HUDEP-2 (cell line): Measurements from ENCODE around the gene KIF5A.
"Not testable (repeated sequence)": the region's sequence is repeated elsewhere in the genome, so short reads cannot be mapped to it uniquely, and the experiment has no call there.

Experiments used
- DNase-seq, 76 experiments: peaks; one replicate each; lab custom pipeline; 2025; ENCODE audit not compliant: unreplicated experiment in 76 of 76; lab: John Stamatoyannopoulos, UW

Gene KIF5A

DNA sequence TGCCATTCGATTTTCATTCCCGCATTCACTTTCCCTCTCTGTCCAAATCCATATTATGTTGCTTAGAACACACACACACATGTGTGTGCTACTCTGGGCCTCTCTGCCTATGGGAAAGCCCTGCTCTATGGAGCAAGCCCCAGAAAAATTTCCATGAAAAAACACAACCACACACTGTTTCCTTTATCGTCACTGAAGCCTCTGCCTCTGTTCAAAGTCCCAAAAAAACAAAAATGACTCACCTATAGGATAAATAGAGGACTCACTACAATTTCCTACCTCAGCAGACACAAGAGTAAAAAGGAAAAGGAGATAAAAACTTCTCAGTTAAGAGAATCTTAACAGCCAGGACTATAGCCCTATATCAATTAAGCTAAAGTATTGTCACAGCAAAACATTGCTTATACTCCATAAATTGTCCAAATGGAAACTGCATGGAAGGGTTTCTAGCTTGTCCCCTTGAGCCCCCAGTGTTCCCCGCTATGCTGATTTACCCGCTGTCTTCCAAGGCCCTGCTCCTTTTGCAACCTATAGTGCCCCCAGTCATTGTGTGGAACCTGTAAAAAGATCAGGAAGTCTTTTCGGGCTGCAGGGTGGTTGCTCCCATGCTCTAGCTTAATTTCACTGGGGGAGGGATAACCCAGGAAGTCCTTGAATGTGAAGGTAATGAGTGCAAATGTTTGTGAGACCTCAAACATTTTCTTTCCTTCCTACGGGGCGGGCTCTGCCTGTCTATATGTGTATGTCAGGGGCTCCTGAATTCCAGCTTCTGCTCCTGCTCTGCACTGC is 30.0 kb downstream of the KIF5A start:
- no peak for DNase-seq

DNA sequence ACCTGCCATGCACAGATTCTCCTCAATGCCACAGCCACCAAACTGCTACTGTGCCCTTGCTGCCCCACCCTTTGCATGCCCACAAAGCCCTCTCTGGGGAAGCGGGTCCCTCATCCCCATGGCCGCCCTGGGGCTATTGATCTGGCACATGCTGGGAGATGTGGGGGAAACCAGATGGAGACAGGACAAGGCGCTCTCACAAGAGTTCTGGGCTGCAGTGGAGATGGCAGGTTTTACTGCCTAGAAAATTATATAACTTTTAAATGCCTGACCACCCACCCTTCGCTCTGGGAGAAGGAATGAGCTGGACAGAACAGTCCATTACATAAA is 30.6 kb downstream of the KIF5A start:
- no peak for DNase-seq

- no peak for DNase-seq
These were observed 32.0 kb downstream of the KIF5A start for GRCh38 chr12:57581802-57582201.

DNA sequence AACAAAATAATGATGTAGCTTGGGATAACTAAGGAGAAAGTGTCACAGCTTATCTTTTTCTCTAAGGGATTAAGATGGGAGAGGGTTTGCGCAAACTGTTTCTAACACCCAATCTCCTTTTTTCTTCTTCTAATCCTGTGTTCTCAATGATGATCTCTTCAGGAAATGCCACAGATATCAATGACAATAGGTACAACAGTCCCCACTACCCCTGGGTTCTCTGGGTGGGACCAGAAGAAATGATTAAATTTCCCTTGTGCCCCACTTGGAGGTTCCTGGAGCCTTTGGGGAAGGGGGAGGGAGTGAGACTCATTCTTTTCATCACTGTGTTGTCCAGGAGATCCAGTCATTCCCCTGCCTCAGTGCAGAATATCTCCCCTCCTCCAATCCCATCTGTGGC is 32.6 kb downstream of the KIF5A start:
- no peak for DNase-seq

DNA sequence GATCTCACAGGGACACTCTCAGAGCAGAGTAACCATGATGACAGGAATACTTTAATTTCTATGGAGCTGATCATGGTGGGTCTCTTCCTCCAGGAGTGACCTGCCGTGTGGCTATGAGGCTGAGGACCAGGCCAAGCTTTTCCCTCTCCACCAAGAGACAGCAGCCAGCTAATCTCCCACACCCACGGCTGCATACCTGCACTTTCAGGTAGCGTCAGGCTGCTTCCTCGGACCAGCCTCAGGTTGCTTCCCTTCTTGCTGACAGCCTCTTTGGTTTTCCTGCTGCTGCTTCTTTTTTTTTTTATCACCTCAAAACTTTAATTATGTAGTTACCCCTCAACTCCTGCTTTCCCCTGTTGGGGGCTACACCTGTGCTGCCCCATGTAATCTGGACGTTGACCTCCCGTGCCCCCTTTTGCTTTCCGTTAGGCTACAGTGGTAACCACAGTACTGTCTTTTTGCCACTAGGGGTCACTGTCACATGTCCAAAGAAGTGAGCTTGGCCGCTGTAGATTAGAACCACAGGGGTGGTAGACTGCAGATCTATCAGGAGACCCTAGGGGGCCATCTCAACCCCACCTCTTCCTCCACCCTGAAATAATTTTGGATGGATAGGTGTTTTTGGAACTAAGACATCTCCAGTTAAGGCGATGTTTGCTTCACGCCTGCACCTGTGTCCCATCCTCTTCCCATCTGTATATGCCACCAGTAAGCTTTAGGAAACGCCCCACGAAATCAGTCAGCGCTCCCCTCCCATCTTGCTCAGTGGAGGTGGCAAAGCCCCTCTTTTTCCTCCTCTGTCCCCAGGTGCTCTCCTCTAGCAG is 33.4 kb downstream of the KIF5A start:
- peak in 69 of 76 experiments; percentile 5 to 81 (median 50) for DNase-seq

GRCh38 chr12:57584050-57584449 is 34.2 kb downstream of the KIF5A start:
- DNase-seq, result no peak

- no peak for DNase-seq
These were observed 34.8 kb downstream of the KIF5A start for GRCh38 chr12:57584690-57585089.

- no peak for DNase-seq
These were observed 35.3 kb downstream of the KIF5A start for GRCh38 chr12:57585156-57585555.

DNA sequence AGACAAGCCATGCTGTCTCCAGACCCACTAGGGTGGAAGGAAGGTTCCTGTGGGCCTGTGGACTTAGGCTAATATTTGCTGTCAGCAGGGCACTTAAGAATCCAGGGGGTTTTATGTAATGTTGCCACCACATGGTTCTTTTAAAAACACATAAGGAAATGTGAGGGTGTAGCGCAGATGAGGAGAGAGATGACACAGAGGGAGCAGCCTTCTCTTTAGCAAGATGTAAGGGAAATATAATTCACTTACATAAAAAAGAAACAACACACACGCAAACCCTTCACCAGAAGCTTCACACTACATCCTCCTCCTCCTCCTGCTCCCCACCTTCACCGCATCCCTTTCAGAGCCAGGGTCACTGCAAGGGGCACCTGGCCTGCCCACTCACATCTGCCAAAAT is 36.3 kb downstream of the KIF5A start:
- no peak for DNase-seq

- no peak for DNase-seq
These were observed 37.1 kb downstream of the KIF5A start for GRCh38 chr12:57586832-57587429.

GRCh38 chr12:57588951-57589610 is 39.2 kb downstream of the KIF5A start:
- DNase-seq, result not testable (repeated sequence)

- no peak for DNase-seq
These were observed 40.6 kb downstream of the KIF5A start for GRCh38 chr12:57590479-57590863.

- peak in 70 of 76 experiments; percentile 6 to 81 (median 62) for DNase-seq
These were observed 41.3 kb downstream of the KIF5A start, which contains the start of gene PIP4K2C for GRCh38 chr12:57590864-57591781. Gene PIP4K2C, plus strand, starts transcription at chr12:57591192. Its CDS starts 98 bp downstream, at chr12:57591290.

GRCh38 chr12:57591782-57592325 is 42.0 kb downstream of the KIF5A start:
- no peak for DNase-seq

DNA sequence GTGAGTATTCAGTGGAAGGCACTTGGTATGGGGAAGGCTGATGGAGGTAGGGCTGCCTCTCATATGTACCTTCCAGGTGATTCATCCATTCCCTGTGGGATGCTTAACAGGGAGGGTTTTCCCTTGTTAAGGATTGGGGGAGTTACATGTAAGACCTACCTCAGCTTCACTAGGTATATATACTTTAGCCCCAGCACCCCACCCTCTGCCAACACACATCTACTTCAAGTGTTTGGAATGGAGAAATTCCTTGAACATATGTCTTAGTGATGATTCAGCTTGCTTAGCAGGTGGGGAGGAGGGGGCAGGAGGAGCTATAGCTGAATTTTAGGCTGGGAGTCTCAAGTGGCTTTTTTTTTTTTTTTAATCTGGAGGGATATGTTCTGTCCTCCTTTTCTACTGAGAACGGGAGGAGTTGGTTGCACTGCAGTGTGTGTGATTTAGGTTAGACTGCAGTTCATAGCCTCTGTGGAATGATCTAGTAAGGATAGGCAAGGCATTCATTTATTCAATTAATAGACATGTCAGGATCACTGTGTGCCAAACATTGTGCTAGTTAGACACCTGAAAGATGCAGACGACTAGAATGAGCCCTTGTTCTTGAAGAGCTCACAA is 42.8 kb downstream of the KIF5A start:
- DNase-seq, result no peak

DNA sequence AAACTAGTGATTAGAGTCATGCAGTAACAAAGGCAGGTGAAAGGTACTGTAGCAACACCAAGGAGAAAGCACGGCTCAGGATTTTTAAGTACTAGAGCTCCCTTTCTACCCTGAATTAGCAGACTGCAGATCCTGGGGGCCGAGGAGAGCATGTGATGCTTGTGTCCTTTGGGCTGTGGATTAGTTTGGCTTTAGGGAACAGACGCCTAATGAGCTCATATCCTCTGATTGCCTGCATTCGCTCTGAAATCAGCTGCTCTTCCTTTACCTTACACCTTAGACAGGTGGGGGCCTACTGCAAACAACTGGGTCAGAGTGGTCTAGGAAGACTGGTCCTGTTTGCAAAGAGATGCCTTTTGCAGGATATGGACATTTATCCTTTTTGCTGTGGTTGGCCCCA is 43.3 kb downstream of the KIF5A start:
- DNase-seq, result no peak

GRCh38 chr12:57600395-57600794 is 50.6 kb downstream of the KIF5A start:
- DNase-seq, result no peak

GRCh38 chr12:57602544-57602943 is 52.7 kb downstream of the KIF5A start:
- DNase-seq, result no peak

DNA sequence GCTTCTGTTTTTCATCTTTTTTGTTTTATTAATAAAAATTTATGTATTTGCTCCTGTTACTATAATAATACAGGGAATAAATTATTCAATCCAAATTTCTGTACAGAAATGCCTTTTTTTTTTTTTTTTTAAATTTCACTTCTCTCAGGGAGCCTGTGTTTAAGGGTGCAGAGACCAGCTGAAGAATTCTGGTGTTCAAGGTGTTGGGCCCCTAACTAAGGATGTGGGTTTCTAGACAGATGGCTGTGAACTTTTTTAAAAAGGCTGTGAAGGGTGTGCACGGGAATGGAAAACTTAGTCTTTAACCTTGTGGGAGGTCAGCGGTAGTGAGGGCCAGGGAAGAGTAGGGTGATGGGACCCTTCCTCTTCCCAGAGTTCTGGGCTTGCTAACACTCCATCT is 53.5 kb downstream of the KIF5A start:
- DNase-seq, result no peak
